ENCODE results near the gene SEPTIN7.
A peak's percentile ranks its signal among the peaks of the same experiment; 100 is the strongest.

SEPTIN7 gene

DNA sequence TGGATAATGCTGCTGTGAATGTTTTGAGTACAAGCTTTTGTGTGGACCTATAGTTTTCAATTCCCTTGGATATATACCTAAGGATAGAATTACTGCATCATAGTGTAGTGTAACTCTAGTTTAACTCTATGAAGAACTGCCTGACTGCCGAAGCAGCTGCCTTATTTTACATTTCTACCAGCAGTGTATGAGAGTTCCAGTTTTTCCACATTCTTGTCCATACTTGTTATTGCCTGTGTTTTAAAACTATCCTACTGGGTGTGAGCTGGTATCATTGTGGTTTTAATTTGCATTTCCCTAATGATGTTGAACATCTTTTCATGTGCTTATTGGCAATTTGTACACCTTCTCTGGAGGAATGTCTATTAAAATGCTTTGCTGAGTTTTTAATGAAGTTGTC, 15.7 kb downstream of the SEPTIN7 start:
- no CpG with 5 or more reads among the region's 1 CpG for WGBS, 2 experiments (ENCODE audit: insufficient coverage in 2 of 2)
- no peak overlapping the region for H3K4me3 ChIP-seq (ENCODE audit: extremely low read depth, insufficient read depth, low read length, poor library complexity, severe bottlenecking)
- no peak overlapping the region for H3K27ac ChIP-seq (ENCODE audit: low read depth, low read length, severe bottlenecking)

GRCh38 chr7:35817181-35817580, 16.3 kb downstream of the SEPTIN7 start:
- H3K9me3 ChIP-seq (ENCODE audit: control insufficient read depth, low read length) = no peaks in the 10 kb centered on the region
- H3K27ac ChIP-seq (ENCODE audit: low read depth, low read length, severe bottlenecking) = no peak overlapping the region
- no peaks in the 10 kb centered on the region for H3K4me1 ChIP-seq (ENCODE audit: control insufficient read depth, insufficient read depth, low read length, poor library complexity, severe bottlenecking)
- WGBS, 2 experiments (ENCODE audit: insufficient coverage in 2 of 2) = 80% methylated on average over 1 of the region's 2 CpGs; no CpG with 5 or more reads in 1 of the 2 experiments
- H3K4me3 ChIP-seq (ENCODE audit: extremely low read depth, insufficient read depth, low read length, poor library complexity, severe bottlenecking) = no peak overlapping the region
- H3K36me3 ChIP-seq (ENCODE audit: control insufficient read depth, insufficient read depth, low read length) = peaks cover 15% of the 10 kb centered on the region

More for the DNA sequence above, 15.7 kb downstream of the SEPTIN7 start:
- H3K9me3 ChIP-seq (ENCODE audit: control insufficient read depth, low read length) = no peaks in the 10 kb centered on the region
- peaks cover 8% of the 10 kb centered on the region for H3K36me3 ChIP-seq (ENCODE audit: control insufficient read depth, insufficient read depth, low read length)
- H3K4me1 ChIP-seq (ENCODE audit: control insufficient read depth, insufficient read depth, low read length, poor library complexity, severe bottlenecking) = no peaks in the 10 kb centered on the region

- Histone ChIP-seq H3K27ac (ENCODE audit: low read depth, low read length, severe bottlenecking) (no peak overlapping the region), H3K4me3 (ENCODE audit: extremely low read depth, insufficient read depth, low read length, poor library complexity, severe bottlenecking) (no peak overlapping the region), H3K4me1 (ENCODE audit: control insufficient read depth, insufficient read depth, low read length, poor library complexity, severe bottlenecking) (no peaks in the 10 kb centered on the region), H3K36me3 (ENCODE audit: control insufficient read depth, insufficient read depth, low read length) (peaks cover 22% of the 10 kb centered on the region), H3K9me3 (ENCODE audit: control insufficient read depth, low read length) (no peaks in the 10 kb centered on the region)
- no CpG with 5 or more reads among the region's 2 CpGs for WGBS, 2 experiments (ENCODE audit: insufficient coverage in 2 of 2)
Measured at GRCh38 chr7:35817930-35818329, 17.1 kb downstream of the SEPTIN7 start.

DNA sequence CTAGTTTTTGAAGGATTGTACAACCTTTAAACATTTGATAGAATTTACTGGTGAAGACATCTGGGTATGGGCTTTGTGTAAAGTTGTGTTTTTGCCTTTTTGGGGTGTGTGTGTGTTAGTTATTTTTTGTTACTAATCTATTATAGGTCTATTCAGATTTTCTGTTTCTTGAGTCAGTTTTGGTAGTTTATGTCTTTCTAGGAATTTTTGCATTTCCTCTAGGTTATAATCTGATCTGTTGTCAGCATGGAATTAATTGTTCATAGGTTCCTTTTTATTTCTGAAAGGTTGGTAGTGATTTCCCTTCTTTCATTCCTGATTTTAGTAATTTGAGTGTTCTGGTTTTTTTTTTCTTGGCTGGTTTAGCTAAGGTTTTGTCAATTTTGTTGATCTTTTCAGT, 17.7 kb downstream of the SEPTIN7 start:
- Histone ChIP-seq H3K9me3 (ENCODE audit: control insufficient read depth, low read length) (no peaks in the 10 kb centered on the region), H3K4me1 (ENCODE audit: control insufficient read depth, insufficient read depth, low read length, poor library complexity, severe bottlenecking) (no peaks in the 10 kb centered on the region), H3K36me3 (ENCODE audit: control insufficient read depth, insufficient read depth, low read length) (peaks cover 22% of the 10 kb centered on the region), H3K27ac (ENCODE audit: low read depth, low read length, severe bottlenecking) (no peak overlapping the region), H3K4me3 (ENCODE audit: extremely low read depth, insufficient read depth, low read length, poor library complexity, severe bottlenecking) (no peak overlapping the region)

DNA sequence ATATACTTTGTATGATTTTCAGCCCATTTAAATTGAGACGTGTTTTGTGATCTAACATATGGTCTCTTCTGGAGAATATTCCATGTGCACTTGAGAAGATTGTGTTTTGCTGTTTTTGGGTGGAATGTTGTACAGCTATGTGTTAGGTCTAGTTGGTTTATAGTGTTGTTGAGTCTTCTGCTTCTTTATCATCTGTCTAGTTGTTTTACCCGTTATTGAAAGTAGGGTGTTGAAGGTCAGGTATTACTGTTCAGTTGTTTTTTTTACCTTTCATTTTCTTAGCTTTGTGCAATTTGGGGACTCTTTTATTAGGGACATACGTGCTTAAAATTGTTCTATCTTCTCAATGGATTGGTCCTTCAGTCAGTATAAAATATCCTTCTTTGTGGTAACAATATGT, 18.5 kb downstream of the SEPTIN7 start:
- no peak overlapping the region for H3K4me3 ChIP-seq (ENCODE audit: extremely low read depth, insufficient read depth, low read length, poor library complexity, severe bottlenecking)
- H3K27ac ChIP-seq (ENCODE audit: low read depth, low read length, severe bottlenecking) = peak overlapping the region; percentile 16
- no peaks in the 10 kb centered on the region for H3K4me1 ChIP-seq (ENCODE audit: control insufficient read depth, insufficient read depth, low read length, poor library complexity, severe bottlenecking)
- WGBS, 2 experiments (ENCODE audit: insufficient coverage in 2 of 2) = 88 to 89% methylated on average over 1 to 2 of the region's 3 CpGs
- peaks cover 22% of the 10 kb centered on the region for H3K36me3 ChIP-seq (ENCODE audit: control insufficient read depth, insufficient read depth, low read length)
- no peaks in the 10 kb centered on the region for H3K9me3 ChIP-seq (ENCODE audit: control insufficient read depth, low read length)

GRCh38 chr7:35819954-35820703, 19.3 kb downstream of the SEPTIN7 start:
- peaks cover 19% of the 10 kb centered on the region for H3K36me3 ChIP-seq (ENCODE audit: control insufficient read depth, insufficient read depth, low read length)
- no peak overlapping the region for H3K4me3 ChIP-seq (ENCODE audit: extremely low read depth, insufficient read depth, low read length, poor library complexity, severe bottlenecking)
- H3K27ac ChIP-seq (ENCODE audit: low read depth, low read length, severe bottlenecking) = peak overlapping the region; percentile 68
- H3K4me1 ChIP-seq (ENCODE audit: control insufficient read depth, insufficient read depth, low read length, poor library complexity, severe bottlenecking) = peaks cover under 1% of the 10 kb centered on the region
- no CpG with 5 or more reads among the region's 3 CpGs for WGBS, 2 experiments (ENCODE audit: insufficient coverage in 2 of 2)
- no peaks in the 10 kb centered on the region for H3K9me3 ChIP-seq (ENCODE audit: control insufficient read depth, low read length)

GRCh38 chr7:35820858-35821257, 20.0 kb downstream of the SEPTIN7 start:
- peak overlapping the region; percentile 68 for H3K27ac ChIP-seq (ENCODE audit: low read depth, low read length, severe bottlenecking)
- WGBS, 2 experiments (ENCODE audit: insufficient coverage in 2 of 2) = 67% methylated on average over 1 of the region's 1 CpG; no CpG with 5 or more reads in 1 of the 2 experiments
- H3K9me3 ChIP-seq (ENCODE audit: control insufficient read depth, low read length) = no peaks in the 10 kb centered on the region
- peaks cover 19% of the 10 kb centered on the region for H3K36me3 ChIP-seq (ENCODE audit: control insufficient read depth, insufficient read depth, low read length)
- H3K4me1 ChIP-seq (ENCODE audit: control insufficient read depth, insufficient read depth, low read length, poor library complexity, severe bottlenecking) = peaks cover 5% of the 10 kb centered on the region
- H3K4me3 ChIP-seq (ENCODE audit: extremely low read depth, insufficient read depth, low read length, poor library complexity, severe bottlenecking) = no peak overlapping the region

GRCh38 chr7:35823440-35823839, 22.6 kb downstream of the SEPTIN7 start:
- Histone ChIP-seq H3K27ac (ENCODE audit: low read depth, low read length, severe bottlenecking) (no peak overlapping the region), H3K9me3 (ENCODE audit: control insufficient read depth, low read length) (no peaks in the 10 kb centered on the region), H3K36me3 (ENCODE audit: control insufficient read depth, insufficient read depth, low read length) (peaks cover 19% of the 10 kb centered on the region), H3K4me1 (ENCODE audit: control insufficient read depth, insufficient read depth, low read length, poor library complexity, severe bottlenecking) (peaks cover 6% of the 10 kb centered on the region), H3K4me3 (ENCODE audit: extremely low read depth, insufficient read depth, low read length, poor library complexity, severe bottlenecking) (no peak overlapping the region)
- WGBS, 2 experiments (ENCODE audit: insufficient coverage in 2 of 2) = 93 to 100% methylated on average over 2 to 3 of the region's 3 CpGs

DNA sequence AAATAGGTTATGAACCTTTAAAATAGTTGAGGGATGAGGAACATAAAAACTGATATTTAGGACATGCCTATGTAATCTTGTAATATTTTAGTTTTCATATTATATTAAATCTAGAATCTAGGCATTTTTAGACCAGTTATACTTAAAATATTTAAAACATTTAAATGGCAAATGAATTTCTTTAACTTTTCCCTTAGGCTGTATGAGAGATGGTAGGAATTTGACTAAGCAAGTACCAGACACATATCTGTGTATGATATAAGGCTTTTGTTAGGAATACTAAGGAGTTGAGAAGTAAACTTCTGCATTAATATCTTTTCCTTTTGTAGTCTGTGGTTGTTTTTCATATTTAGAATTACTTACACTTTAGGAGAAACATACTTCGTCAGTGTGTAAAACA, 25.1 kb downstream of the SEPTIN7 start:
- Histone ChIP-seq H3K27ac (ENCODE audit: low read depth, low read length, severe bottlenecking) (no peak overlapping the region), H3K36me3 (ENCODE audit: control insufficient read depth, insufficient read depth, low read length) (peaks cover 19% of the 10 kb centered on the region), H3K9me3 (ENCODE audit: control insufficient read depth, low read length) (no peaks in the 10 kb centered on the region), H3K4me3 (ENCODE audit: extremely low read depth, insufficient read depth, low read length, poor library complexity, severe bottlenecking) (no peak overlapping the region), H3K4me1 (ENCODE audit: control insufficient read depth, insufficient read depth, low read length, poor library complexity, severe bottlenecking) (peaks cover 18% of the 10 kb centered on the region)
- no CpG with 5 or more reads among the region's 1 CpG for WGBS, 2 experiments (ENCODE audit: insufficient coverage in 2 of 2)

- 83% methylated on average over 1 of the region's 4 CpGs; no CpG with 5 or more reads in 1 of the 2 experiments for WGBS, 2 experiments (ENCODE audit: insufficient coverage in 2 of 2)
- H3K27ac ChIP-seq (ENCODE audit: low read depth, low read length, severe bottlenecking) = no peak overlapping the region
- H3K4me3 ChIP-seq (ENCODE audit: extremely low read depth, insufficient read depth, low read length, poor library complexity, severe bottlenecking) = no peak overlapping the region
- peaks cover 17% of the 10 kb centered on the region for H3K36me3 ChIP-seq (ENCODE audit: control insufficient read depth, insufficient read depth, low read length)
- no peaks in the 10 kb centered on the region for H3K9me3 ChIP-seq (ENCODE audit: control insufficient read depth, low read length)
- peaks cover 18% of the 10 kb centered on the region for H3K4me1 ChIP-seq (ENCODE audit: control insufficient read depth, insufficient read depth, low read length, poor library complexity, severe bottlenecking)
Measured at GRCh38 chr7:35826751-35827150, 25.9 kb downstream of the SEPTIN7 start.

DNA sequence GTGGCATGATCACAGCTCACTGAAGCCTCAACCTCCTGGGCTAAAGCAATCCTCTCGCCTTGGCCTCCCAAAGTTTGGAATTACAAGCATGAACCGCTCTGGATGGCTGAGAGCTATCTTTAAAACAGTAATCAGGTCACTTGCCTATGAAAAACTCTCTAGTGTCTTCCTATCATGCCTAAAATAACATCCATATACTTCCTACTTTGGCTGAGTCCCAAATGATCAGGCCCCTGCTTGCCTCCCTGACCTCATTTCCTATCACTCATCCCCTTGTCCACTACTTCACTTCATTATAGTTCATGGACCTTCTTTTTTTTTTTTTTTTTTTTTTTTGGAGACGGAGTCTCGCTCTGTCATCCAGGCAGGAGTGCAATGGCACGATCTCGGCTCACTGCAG, 28.0 kb downstream of the SEPTIN7 start:
- WGBS, 2 experiments (ENCODE audit: insufficient coverage in 2 of 2) = 92 to 98% methylated on average over 4 to 5 of the region's 6 CpGs
- Histone ChIP-seq H3K4me3 (ENCODE audit: extremely low read depth, insufficient read depth, low read length, poor library complexity, severe bottlenecking) (no peak overlapping the region), H3K27ac (ENCODE audit: low read depth, low read length, severe bottlenecking) (no peak overlapping the region), H3K4me1 (ENCODE audit: control insufficient read depth, insufficient read depth, low read length, poor library complexity, severe bottlenecking) (peaks cover 18% of the 10 kb centered on the region), H3K36me3 (ENCODE audit: control insufficient read depth, insufficient read depth, low read length) (peaks cover 13% of the 10 kb centered on the region), H3K9me3 (ENCODE audit: control insufficient read depth, low read length) (no peaks in the 10 kb centered on the region)

Measured in mesodermal cell (in vitro differentiated cells).